Stimulated activated CD8-positive, alpha-beta memory T cell treated with anti-CD3 and anti-CD28 coated beads, Interleukin-4, amount 100 ng/mL, for 24 hours (primary cell): Measurements from ENCODE around the gene ATG4B.
"Not testable (repeated sequence)": the region's sequence is repeated elsewhere in the genome, so short reads cannot be mapped to it uniquely, and the experiment has no call there.

Experiments
- DNase-seq: peaks from one replicate; pipeline ENCODE4 v3.0.0-alpha.2; 2020; ENCODE audit warnings: low read depth

ATG4B gene

GRCh38 chr2:241640165-241640795 is 2.8 kb downstream of the ATG4B start:
- no peak for DNase-seq

GRCh38 chr2:241641631-241642030 is 4.1 kb downstream of the ATG4B start:
- DNase-seq = no peak

GRCh38 chr2:241645056-241645914 is 7.8 kb downstream of the ATG4B start:
- no peak for DNase-seq

- no peak for DNase-seq
These were observed 8.6 kb downstream of the ATG4B start for GRCh38 chr2:241645915-241646645.

- DNase-seq = no peak
These were observed 11.0 kb downstream of the ATG4B start for GRCh38 chr2:241648453-241648852.

GRCh38 chr2:241649404-241649803 is 11.9 kb downstream of the ATG4B start:
- DNase-seq = no peak

GRCh38 chr2:241649927-241650326 is 12.4 kb downstream of the ATG4B start:
- no peak for DNase-seq

- no peak for DNase-seq
These were observed 14.6 kb downstream of the ATG4B start for GRCh38 chr2:241652142-241652541.

GRCh38 chr2:241652722-241653121 is 15.2 kb downstream of the ATG4B start:
- DNase-seq = no peak

GRCh38 chr2:241653210-241653750 is 15.8 kb downstream of the ATG4B start:
- no peak for DNase-seq

GRCh38 chr2:241654551-241654950 is 17.1 kb downstream of the ATG4B start:
- no peak for DNase-seq

- DNase-seq = no peak
These were observed 18.2 kb downstream of the ATG4B start for GRCh38 chr2:241655516-241656189.

- no peak for DNase-seq
These were observed 18.8 kb downstream of the ATG4B start for GRCh38 chr2:241656190-241656741.

- DNase-seq = no peak
These were observed 20.3 kb downstream of the ATG4B start for GRCh38 chr2:241657786-241658254.

- DNase-seq = no peak
These were observed 20.8 kb downstream of the ATG4B start for GRCh38 chr2:241658296-241658695.

- DNase-seq = no peak
These were observed 21.8 kb downstream of the ATG4B start for GRCh38 chr2:241659150-241659739.

- DNase-seq = no peak
These were observed 23.2 kb downstream of the ATG4B start for GRCh38 chr2:241660593-241661213.

GRCh38 chr2:241662731-241663130 is 25.2 kb downstream of the ATG4B start:
- DNase-seq = not testable (repeated sequence)

- no peak for DNase-seq
These were observed 28.4 kb downstream of the ATG4B start for GRCh38 chr2:241665731-241666440.
